IMR-90 (cell line): ENCODE data around the gene FBXO30. TPM values are rescaled to one million over a fixed set of nuclear protein-coding genes. Genes with fewer than 3 reads are reported as not detected.

ENCODE experiments used
- ATAC-seq: fragments of 200-7000 bp; cut with Tn5 transposase; 2 replicates; pipeline ENCODE4 v1.9.1; 2020; ENCODE audit warnings: low read depth, mild to moderate bottlenecking, moderate library complexity
- BruUV-seq: library from RNA; stranded (reverse); fragments of 400-500 nt; replicated peaks from 2 replicates; lab custom pipeline; 2021; lab: Mats Ljungman, UMichigan
- CTCF ChIA-PET: fragments of 300-600 bp; formaldehyde crosslinking; extraction: SDS; loops from one replicate; lab custom pipeline; 2021; ENCODE audit warnings: antibody characterized with exemption; lab: Yijun Ruan, JAX
- POLR2A ChIA-PET: fragments of 300-600 bp; sonication (Branson Sonifier 250); formaldehyde crosslinking; loops from one replicate; lab custom pipeline; 2022; ENCODE audit warnings: antibody characterized with exemption; ENCODE audit not compliant: unreplicated experiment; lab: Charles Lee
- DNase-seq: peaks from one replicate; pipeline ENCODE4 v3.0.0; 2013
- H2AFZ ChIP-seq: replicated peaks from 2 replicates; pipeline ENCODE3; 2013; ENCODE audit warnings: low read length, mild to moderate bottlenecking; ENCODE audit not compliant: poor library complexity
- H2AK5ac ChIP-seq: 2 replicates; pipeline ENCODE4 v1.6.1; 2013; ENCODE audit warnings: low read depth, low read length, inconsistent platforms
- H2AK9ac ChIP-seq: replicated peaks from 2 replicates; pipeline ENCODE3; 2013; ENCODE audit warnings: mild to moderate bottlenecking, low read depth, low read length, moderate library complexity; ENCODE audit not compliant: poor library complexity
- H2BK120ac ChIP-seq: 2 replicates; pipeline ENCODE4 v1.6.1; 2013; ENCODE audit warnings: low read depth, low read length, inconsistent platforms
- H2BK15ac ChIP-seq: 3 replicates; pipeline ENCODE4 v1.6.1; 2013; ENCODE audit warnings: low read depth, low read length, inconsistent platforms
- H2BK20ac ChIP-seq: 2 replicates; pipeline ENCODE4 v1.6.1; 2013; ENCODE audit warnings: low read depth, mild to moderate bottlenecking, inconsistent platforms, low read length, moderate library complexity
- H2BK5ac ChIP-seq: 2 replicates; pipeline ENCODE4 v1.6.1; 2013; ENCODE audit warnings: mild to moderate bottlenecking, low read depth, low read length, inconsistent platforms; ENCODE audit not compliant: poor library complexity, severe bottlenecking
- H3K14ac ChIP-seq: replicated peaks from 2 replicates; pipeline ENCODE4 v1.6.1; 2013; ENCODE audit warnings: low read depth, low read length, inconsistent platforms
- H3K18ac ChIP-seq: 2 replicates; pipeline ENCODE4 v1.6.1; 2013; ENCODE audit warnings: low read depth, low read length, control low read depth
- H3K23ac ChIP-seq: 2 replicates; pipeline ENCODE4 v1.6.1; 2013; ENCODE audit warnings: low read depth, low read length, inconsistent platforms
- H3K27ac ChIP-seq: 2 replicates; pipeline ENCODE4 v1.5.1; 2013; ENCODE audit warnings: mild to moderate bottlenecking, control low read depth, low read length; ENCODE audit not compliant: insufficient read depth
- H3K27me3 ChIP-seq: 2 replicates; pipeline ENCODE4 v1.6.1; 2013; ENCODE audit warnings: low read length; ENCODE audit not compliant: control insufficient read depth, insufficient read depth
- H3K36me3 ChIP-seq: 2 replicates; pipeline ENCODE4 v1.6.1; 2013; ENCODE audit warnings: low read length, mixed read lengths; ENCODE audit not compliant: control insufficient read depth, insufficient read depth
- H3K4ac ChIP-seq: 2 replicates; pipeline ENCODE4 v1.6.1; 2013; ENCODE audit warnings: low read depth, low read length, inconsistent platforms
- H3K4me1 ChIP-seq: 2 replicates; pipeline ENCODE4 v1.6.1; 2013; ENCODE audit warnings: low read length, mixed read lengths; ENCODE audit not compliant: control insufficient read depth, insufficient read depth
- H3K4me2 ChIP-seq: 2 replicates; pipeline ENCODE4 v1.6.1; 2013; ENCODE audit warnings: low read depth, mild to moderate bottlenecking, control low read depth, low read length, moderate library complexity
- H3K4me3 ChIP-seq: 2 replicates; pipeline ENCODE4 v1.5.1; 2013; ENCODE audit warnings: low read depth, mild to moderate bottlenecking, control low read depth, low read length, moderate library complexity; ENCODE audit not compliant: insufficient read depth
- H3K56ac ChIP-seq: 2 replicates; pipeline ENCODE4 v1.6.1; 2013; ENCODE audit warnings: low read length, inconsistent platforms; ENCODE audit not compliant: insufficient read depth; ENCODE audit errors: extremely low read depth
- H3K79me1 ChIP-seq, 2 experiments: 2 replicates each; pipeline ENCODE4 v1.6.1; 2013; ENCODE audit warnings: low read length in 2 of 2, inconsistent platforms in 1 of 2, low read depth in 1 of 2
- H3K9ac ChIP-seq: 2 replicates; pipeline ENCODE4 v1.6.1; 2013; ENCODE audit warnings: low read depth, low read length, control low read depth
- H3K9me1 ChIP-seq: 2 replicates; pipeline ENCODE4 v1.6.1; 2013; ENCODE audit warnings: low read length, inconsistent platforms; ENCODE audit not compliant: insufficient read depth
- H3K9me3 ChIP-seq: 2 replicates; pipeline ENCODE4 v1.6.1; 2013; ENCODE audit warnings: low read length; ENCODE audit not compliant: control insufficient read depth, insufficient read depth
- H4K20me1 ChIP-seq: 2 replicates; pipeline ENCODE4 v1.6.1; 2013; ENCODE audit warnings: low read length, inconsistent platforms; ENCODE audit not compliant: insufficient read depth
- H4K5ac ChIP-seq: 2 replicates; pipeline ENCODE4 v1.6.1; 2013; ENCODE audit warnings: mild to moderate bottlenecking, low read depth, low read length, control low read depth
- H4K8ac ChIP-seq, 2 experiments: 2 replicates each; pipeline ENCODE4 v1.6.1; 2013; ENCODE audit warnings: low read depth in 2 of 2, low read length in 2 of 2, control low read depth in 1 of 2, inconsistent platforms in 1 of 2
- H4K91ac ChIP-seq: 2 replicates; pipeline ENCODE4 v1.6.1; 2013; ENCODE audit warnings: low read depth, low read length, inconsistent platforms; ENCODE audit not compliant: insufficient read depth
- BHLHE40 ChIP-seq: fragments of 150-350 bp; IDR thresholded peaks from 2 replicates; pipeline ENCODE4 v1.6.1; 2016; ENCODE audit warnings: mild to moderate bottlenecking, low read depth, low read length
- CEBPB ChIP-seq: IDR thresholded peaks from 2 replicates; pipeline ENCODE4 v1.6.1; 2012; ENCODE audit warnings: low read depth, low read length, improper control_type of control experiment
- CHD1 ChIP-seq: IDR thresholded peaks from 2 replicates; pipeline ENCODE4 v1.6.1; 2012; ENCODE audit warnings: low read depth, low read length, improper control_type of control experiment
- CTCF ChIP-seq: conservative IDR thresholded peaks from 2 replicates; pipeline ENCODE4 v1.5.1; 2012; ENCODE audit warnings: mild to moderate bottlenecking, low read depth, low read length, improper control_type of control experiment
- FOS ChIP-seq: fragments of 150-350 bp; IDR thresholded peaks from 2 replicates; pipeline ENCODE4 v1.6.1; 2016; ENCODE audit warnings: low read depth, low read length
- MAFK ChIP-seq: IDR thresholded peaks from 2 replicates; pipeline ENCODE4 v1.6.1; 2012; ENCODE audit warnings: low read depth, low read length, improper control_type of control experiment
- MAZ ChIP-seq: IDR thresholded peaks from 2 replicates; pipeline ENCODE4 v1.6.1; 2012; ENCODE audit warnings: low read depth, mild to moderate bottlenecking, low read length, improper control_type of control experiment, moderate library complexity, borderline replicate concordance
- MXI1 ChIP-seq: IDR thresholded peaks from 2 replicates; pipeline ENCODE4 v1.6.1; 2012; ENCODE audit warnings: low read depth, mild to moderate bottlenecking, low read length, moderate library complexity, borderline replicate concordance
- NFE2L2 ChIP-seq: fragments of 150-350 bp; IDR thresholded peaks from 2 replicates; pipeline ENCODE4 v1.6.1; 2016; ENCODE audit warnings: low read depth, mild to moderate bottlenecking, low read length
- POLR2A ChIP-seq: IDR thresholded peaks from 2 replicates; pipeline ENCODE4 v1.6.1; 2012; ENCODE audit warnings: mild to moderate bottlenecking, low read depth, low read length
- RAD21 ChIP-seq: IDR thresholded peaks from 2 replicates; pipeline ENCODE4 v1.6.1; 2012; ENCODE audit warnings: low read length, improper control_type of control experiment
- RCOR1 ChIP-seq: IDR thresholded peaks from 2 replicates; pipeline ENCODE4 v1.6.1; 2012; ENCODE audit warnings: mild to moderate bottlenecking, low read length, improper control_type of control experiment; ENCODE audit not compliant: insufficient replicate concordance
- RFX5 ChIP-seq: IDR thresholded peaks from 2 replicates; pipeline ENCODE4 v1.8.0; 2012; ENCODE audit warnings: low read depth, mild to moderate bottlenecking, low read length, moderate library complexity
- SMC3 ChIP-seq: fragments of 150-350 bp; IDR thresholded peaks from 2 replicates; pipeline ENCODE4 v1.6.1; 2016; ENCODE audit warnings: low read depth, mild to moderate bottlenecking, antibody characterized with exemption, low read length, moderate library complexity
- WGBS, 2 experiments: methylation state at CpG; one replicate each; pipeline versions ENCODE4 v1.1.5 to v1.1.7; 2013; ENCODE audit warnings: missing lambda C conversion rate in 2 of 2; ENCODE audit not compliant: insufficient read length in 1 of 2; ENCODE audit errors: extremely low coverage in 2 of 2; 5-methylcytosine and 5-hydroxymethylcytosine counted together
- dilution Hi-C: fragments of 300-500 bp; cut with HindIII; formaldehyde crosslinking; loops from one replicate; pipeline ENCODE4 v1.14.3; 2018; ENCODE audit warnings: low sequenced_read_pairs; ENCODE audit not compliant: unreplicated experiment
- in situ Hi-C: fragments of 300-500 bp; cut with MboI; formaldehyde crosslinking; loops from 3 replicates; pipeline ENCODE4 v1.14.3; 2019; ENCODE audit warnings: low sequenced_read_pairs, inconsistent platforms, mixed read lengths
- intact Hi-C: fragments of 100-400 bp; cut with micrococcal nuclease; formaldehyde crosslinking; loops from 2 replicates; pipeline ENCODE4 v1.10.0; 2022
- polyA plus RNA-seq, 3 experiments: library from polyadenylated mRNA; depleted of rRNA; stranded (reverse); fragments of >200 nt; gene quantifications; 2 replicates each; pipeline ENCODE4 v1.2.3, GENCODE V29; 2012; ENCODE audit warnings: low replicate concordance in 1 of 3
- total RNA-seq: library from RNA; depleted of rRNA; stranded (reverse); fragments of >200 nt; gene quantifications from 2 replicates; pipeline ENCODE4 v1.2.3, GENCODE V29; 2012
- TF ChIP-seq, protein P1 (sequence below): fragments of 150-350 bp; IDR thresholded peaks from 2 replicates; pipeline ENCODE4 v1.6.1; 2016; ENCODE audit warnings: low read depth, mild to moderate bottlenecking, low read length, moderate library complexity, borderline replicate concordance
- TF ChIP-seq, protein P2 (sequence below): fragments of 150-350 bp; IDR thresholded peaks from 2 replicates; pipeline ENCODE4 v1.6.1; 2017; ENCODE audit warnings: mild to moderate bottlenecking, antibody characterized with exemption, low read length, low read depth

FBXO30 gene
- total and polyA plus RNA-seq, 2 of the 4 experiments (the other 2 are of a cell fraction) = 3.1 to 9.3 TPM

DNA sequence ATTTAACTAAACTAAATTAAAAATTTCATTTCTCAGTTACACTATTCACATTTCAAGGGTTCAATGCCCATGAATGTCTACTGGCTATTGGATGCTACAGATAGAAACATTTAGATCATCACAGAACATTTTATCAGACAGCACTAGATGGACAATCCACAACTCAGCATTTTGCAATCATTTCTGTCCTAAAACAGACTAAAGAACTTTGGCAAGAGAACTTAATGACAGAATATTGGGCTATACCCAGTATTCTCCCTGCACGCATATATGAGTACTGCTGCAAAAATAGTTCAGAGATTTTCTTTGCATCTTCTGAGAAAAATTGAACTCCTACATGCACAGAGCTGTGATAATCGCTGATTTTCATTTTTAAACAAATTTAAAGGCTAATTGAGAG is 36.1 kb upstream of the FBXO30 start:
- dilution Hi-C loops = no loop called here

More for the DNA sequence above, 36.1 kb upstream of the FBXO30 start:
- TF ChIP-seq, protein P1, sequence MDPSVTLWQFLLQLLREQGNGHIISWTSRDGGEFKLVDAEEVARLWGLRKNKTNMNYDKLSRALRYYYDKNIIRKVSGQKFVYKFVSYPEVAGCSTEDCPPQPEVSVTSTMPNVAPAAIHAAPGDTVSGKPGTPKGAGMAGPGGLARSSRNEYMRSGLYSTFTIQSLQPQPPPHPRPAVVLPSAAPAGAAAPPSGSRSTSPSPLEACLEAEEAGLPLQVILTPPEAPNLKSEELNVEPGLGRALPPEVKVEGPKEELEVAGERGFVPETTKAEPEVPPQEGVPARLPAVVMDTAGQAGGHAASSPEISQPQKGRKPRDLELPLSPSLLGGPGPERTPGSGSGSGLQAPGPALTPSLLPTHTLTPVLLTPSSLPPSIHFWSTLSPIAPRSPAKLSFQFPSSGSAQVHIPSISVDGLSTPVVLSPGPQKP = no peak
- TF ChIP-seq CTCF (no peak), BHLHE40 (no peak), POLR2A (no peak), CHD1 (no peak), MAZ (no peak), FOS (no peak), MAFK (no peak), NFE2L2 (no peak), MXI1 (no peak), RFX5 (no peak), RCOR1 (no peak), SMC3 (no peak), CEBPB (no peak), RAD21 (no peak)
- TF ChIP-seq, protein P2, sequence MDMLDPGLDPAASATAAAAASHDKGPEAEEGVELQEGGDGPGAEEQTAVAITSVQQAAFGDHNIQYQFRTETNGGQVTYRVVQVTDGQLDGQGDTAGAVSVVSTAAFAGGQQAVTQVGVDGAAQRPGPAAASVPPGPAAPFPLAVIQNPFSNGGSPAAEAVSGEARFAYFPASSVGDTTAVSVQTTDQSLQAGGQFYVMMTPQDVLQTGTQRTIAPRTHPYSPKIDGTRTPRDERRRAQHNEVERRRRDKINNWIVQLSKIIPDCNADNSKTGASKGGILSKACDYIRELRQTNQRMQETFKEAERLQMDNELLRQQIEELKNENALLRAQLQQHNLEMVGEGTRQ = no peak
- Histone ChIP-seq H3K18ac (no peak overlapping the region), H2BK120ac (no peak overlapping the region), H3K4me2 (no peak overlapping the region), H2BK5ac (no peak overlapping the region), H2BK20ac (no peak overlapping the region), H3K9ac (no peak overlapping the region), H3K27ac (no peak overlapping the region), H3K4ac (no peak overlapping the region), H4K8ac (no peak overlapping the region), H2BK15ac (no peak overlapping the region), H3K79me1 (no peaks in the 10 kb centered on the region), H2AK9ac (no peak overlapping the region), H2AFZ (no peak overlapping the region), H3K23ac (no peak overlapping the region), H3K27me3 (no peaks in the 10 kb centered on the region), H3K9me1 (no peaks in the 10 kb centered on the region), H4K20me1 (no peaks in the 10 kb centered on the region), H4K91ac (no peak overlapping the region), H2AK5ac (no peak overlapping the region), H3K56ac (no peak overlapping the region), H3K4me3 (no peak overlapping the region), H3K14ac (no peak overlapping the region), H4K5ac (no peak overlapping the region), H3K36me3 (no peaks in the 10 kb centered on the region), H3K4me1 (peaks cover 2% of the 10 kb centered on the region; the same call in 1 of the 2 replicates), H3K9me3 (no peaks in the 10 kb centered on the region)
- intact Hi-C loops = no loop called here
- no CpG with 5 or more reads among the region's 2 CpGs for WGBS, 2 experiments
- ChIA-PET CTCF (no interaction called here), POLR2A (no interaction called here)
- in situ Hi-C loops = no loop called here
- no peak for DNase-seq
- ATAC-seq = no peak
- BruUV-seq = no TSS peak
